GM21786 (cell line): Measurements from ENCODE around the gene TRANK1.
A peak's percentile ranks its signal among the peaks of the same experiment; 100 is the strongest.

Experiments
- ATAC-seq: cut with Tn5 transposase; IDR thresholded peaks from one replicate; pipeline ENCODE4 v1.9.1; 2021; ENCODE audit not compliant: unreplicated experiment

TRANK1 gene

GRCh38 chr3:36852071-36852470, 92.8 kb downstream of the TRANK1 start:
- no peak for ATAC-seq

GRCh38 chr3:36850743-36851142, 94.1 kb downstream of the TRANK1 start:
- no peak for ATAC-seq

- ATAC-seq, result no peak
Measured at GRCh38 chr3:36846406-36846805, 98.4 kb downstream of the TRANK1 start.

- peak; percentile 72 for ATAC-seq
Measured at GRCh38 chr3:36843065-36844051, 101.5 kb downstream of the TRANK1 start.

- no peak for ATAC-seq
Measured at GRCh38 chr3:36842275-36842674, 102.6 kb downstream of the TRANK1 start.

GRCh38 chr3:36840453-36840921, 104.4 kb downstream of the TRANK1 start:
- ATAC-seq, result no peak

GRCh38 chr3:36837089-36837488, 107.8 kb downstream of the TRANK1 start:
- ATAC-seq, result no peak

GRCh38 chr3:36833160-36833814, 111.6 kb downstream of the TRANK1 start:
- no peak for ATAC-seq

- no peak for ATAC-seq
Measured at GRCh38 chr3:36832406-36832805, 112.4 kb downstream of the TRANK1 start.

- no peak for ATAC-seq
Measured at GRCh38 chr3:36827133-36827532, 117.7 kb downstream of the TRANK1 start.

- no peak for ATAC-seq
Measured at GRCh38 chr3:36826240-36826639, 118.6 kb downstream of the TRANK1 start.

- no peak for ATAC-seq
Measured at GRCh38 chr3:36824443-36824842, 120.4 kb downstream of the TRANK1 start.

GRCh38 chr3:36823806-36824205, 121.0 kb downstream of the TRANK1 start:
- ATAC-seq, result no peak

- no peak for ATAC-seq
Measured at GRCh38 chr3:36820083-36820482, 124.8 kb downstream of the TRANK1 start.

GRCh38 chr3:36817806-36818533, 126.9 kb downstream of the TRANK1 start:
- ATAC-seq, result no peak

- ATAC-seq, result no peak
Measured at GRCh38 chr3:36815375-36815774, 129.5 kb downstream of the TRANK1 start.

GRCh38 chr3:36814776-36815175, 130.1 kb downstream of the TRANK1 start:
- ATAC-seq, result no peak

- ATAC-seq, result no peak
Measured at GRCh38 chr3:36814066-36814717, 130.7 kb downstream of the TRANK1 start.

- no peak for ATAC-seq
Measured at GRCh38 chr3:36813305-36813704, 131.5 kb downstream of the TRANK1 start.

- no peak for ATAC-seq
Measured at GRCh38 chr3:36812240-36812639, 132.6 kb downstream of the TRANK1 start.

GRCh38 chr3:36811768-36812167, 133.1 kb downstream of the TRANK1 start:
- no peak for ATAC-seq
